GM18909 (cell line): Measurements from ENCODE around the gene ITPR1.

Source experiments
- ATAC-seq: cut with Tn5 transposase; IDR thresholded peaks from one replicate; pipeline ENCODE4 v1.9.1; 2021; ENCODE audit warnings: mild to moderate bottlenecking; ENCODE audit not compliant: unreplicated experiment, poor library complexity

The ITPR1 gene

DNA sequence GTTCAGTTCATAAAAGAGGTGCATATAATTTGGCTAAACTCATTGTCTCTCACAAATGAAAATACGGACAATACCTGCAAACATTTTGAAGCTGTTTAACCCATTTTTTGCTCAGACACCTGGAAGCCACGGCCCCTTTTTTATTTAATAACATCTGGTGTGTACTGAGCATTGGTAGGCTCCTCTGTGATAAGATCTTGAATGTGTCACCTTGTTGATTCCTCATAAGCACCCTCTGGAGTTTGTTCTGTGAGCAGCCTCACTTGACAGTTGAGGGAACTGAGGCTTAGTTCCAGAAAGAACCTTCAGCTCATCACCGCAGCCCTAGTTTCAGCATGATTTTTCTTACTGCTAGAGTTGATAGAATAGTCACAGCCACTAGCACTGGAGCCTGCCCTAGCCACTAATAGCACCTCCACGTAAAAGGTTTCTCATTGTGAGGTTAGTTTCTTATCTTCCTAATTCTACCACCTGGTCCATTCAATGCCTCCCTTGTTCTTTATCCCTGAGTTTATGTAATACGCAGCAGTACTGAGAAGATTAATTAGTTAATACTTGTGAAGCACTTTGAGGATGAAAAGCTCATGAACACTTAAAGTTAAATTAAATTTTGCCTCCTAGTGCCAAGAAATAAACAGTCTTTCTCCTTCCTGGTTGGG, 71.9 kb downstream of the ITPR1 start:
- no peak for ATAC-seq

- no peak for ATAC-seq
These were observed 72.8 kb downstream of the ITPR1 start for GRCh38 chr3:4565809-4566501.

DNA sequence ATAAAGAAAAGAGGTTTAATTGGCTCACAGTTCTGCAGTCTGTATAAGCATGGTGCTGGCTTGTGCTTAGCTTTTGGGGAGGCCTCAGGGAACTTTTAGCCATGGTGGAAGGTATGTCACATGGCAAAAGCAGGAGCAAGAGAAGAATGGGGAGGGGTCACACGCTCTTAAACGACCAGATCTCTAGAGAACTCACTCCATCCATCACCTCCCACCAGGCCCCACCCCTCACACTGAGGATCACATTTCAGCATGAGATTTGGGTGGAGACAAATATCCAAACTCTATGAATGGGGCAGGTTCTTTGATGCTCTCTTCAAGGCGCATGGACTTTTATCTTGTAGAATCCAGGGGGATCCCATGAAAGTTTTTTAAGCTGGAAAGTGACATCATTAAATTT, 75.7 kb downstream of the ITPR1 start:
- ATAC-seq, result no peak

DNA sequence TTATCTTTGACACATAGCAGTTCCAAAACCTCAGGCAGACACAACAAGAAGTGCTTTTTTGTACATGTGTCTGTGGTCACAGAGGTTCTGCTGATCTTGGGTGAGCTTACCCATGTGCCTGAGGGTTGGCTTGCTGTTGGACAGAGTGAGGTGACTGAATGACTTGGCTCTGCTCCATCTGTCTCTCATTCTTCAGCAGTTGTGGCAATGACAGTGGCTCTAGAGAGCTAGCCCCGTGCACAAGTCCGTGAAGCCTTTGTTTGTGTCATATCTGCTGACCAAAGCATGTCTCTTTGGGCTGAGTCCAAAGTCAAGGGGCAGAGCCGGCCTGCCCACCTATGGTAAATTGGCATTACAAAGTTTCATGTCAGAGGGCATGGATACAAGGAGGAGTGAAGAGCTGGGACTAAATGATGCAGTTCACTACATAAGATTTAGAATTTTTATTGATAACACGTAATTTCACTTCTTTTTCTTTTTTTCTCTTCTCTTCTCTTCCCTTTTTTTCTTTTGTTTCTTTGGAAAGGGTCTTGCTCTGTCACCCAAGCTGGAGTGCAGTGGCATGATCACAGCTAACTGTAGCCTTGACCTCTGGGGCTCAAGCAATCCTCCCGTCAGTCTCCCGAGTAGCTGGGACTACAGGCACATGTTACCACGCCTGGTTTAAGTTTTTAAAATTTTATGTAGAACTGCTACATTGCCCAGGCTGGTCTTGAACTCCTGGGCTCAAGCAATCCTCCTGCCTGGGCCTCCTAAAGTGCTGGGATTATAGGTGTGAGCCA, 77.9 kb downstream of the ITPR1 start:
- no peak for ATAC-seq

- peak; percentile 63 for ATAC-seq
These were observed 78.7 kb downstream of the ITPR1 start for GRCh38 chr3:4571690-4572334.

DNA sequence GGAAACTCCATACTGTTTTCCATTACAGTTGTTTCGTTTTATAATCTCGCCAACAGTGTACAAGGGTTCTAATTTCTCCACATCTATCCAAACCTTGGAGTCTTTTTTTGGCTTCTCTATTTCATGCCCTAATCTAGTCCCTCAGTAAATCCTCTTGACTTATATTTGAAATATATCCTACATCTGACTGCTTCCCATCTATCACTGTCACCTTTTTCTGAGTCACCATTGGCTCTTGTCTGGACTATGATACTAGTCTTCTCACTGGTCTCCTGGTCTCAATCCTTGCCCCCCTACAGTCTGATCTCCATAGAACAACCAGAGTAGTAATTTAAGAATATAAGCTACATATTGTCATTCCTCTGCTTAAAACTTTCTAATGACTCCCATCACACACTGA, 80.0 kb downstream of the ITPR1 start:
- no peak for ATAC-seq

- ATAC-seq, result no peak
These were observed 81.3 kb downstream of the ITPR1 start for GRCh38 chr3:4574426-4574965.

- no peak for ATAC-seq
These were observed 82.2 kb downstream of the ITPR1 start for GRCh38 chr3:4575381-4575780.

DNA sequence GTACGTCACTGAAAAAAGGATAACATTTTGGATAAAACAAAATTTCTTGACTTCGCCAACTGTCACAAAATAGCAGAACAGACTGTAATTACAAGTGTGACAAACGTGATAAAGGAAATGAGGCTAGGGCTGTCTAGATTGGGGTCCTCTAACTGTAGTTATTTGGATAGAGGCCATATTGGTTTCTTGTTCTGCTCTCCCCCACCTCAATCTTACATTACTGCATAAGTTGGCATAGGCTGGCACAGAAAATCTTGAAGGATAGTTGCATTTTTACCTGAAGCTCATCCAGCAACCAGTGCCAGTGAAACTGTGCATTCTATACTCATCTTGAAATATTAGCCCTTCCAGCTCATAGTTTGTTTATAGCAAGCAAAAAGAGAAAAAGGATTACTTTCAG, 84.6 kb downstream of the ITPR1 start:
- no peak for ATAC-seq

DNA sequence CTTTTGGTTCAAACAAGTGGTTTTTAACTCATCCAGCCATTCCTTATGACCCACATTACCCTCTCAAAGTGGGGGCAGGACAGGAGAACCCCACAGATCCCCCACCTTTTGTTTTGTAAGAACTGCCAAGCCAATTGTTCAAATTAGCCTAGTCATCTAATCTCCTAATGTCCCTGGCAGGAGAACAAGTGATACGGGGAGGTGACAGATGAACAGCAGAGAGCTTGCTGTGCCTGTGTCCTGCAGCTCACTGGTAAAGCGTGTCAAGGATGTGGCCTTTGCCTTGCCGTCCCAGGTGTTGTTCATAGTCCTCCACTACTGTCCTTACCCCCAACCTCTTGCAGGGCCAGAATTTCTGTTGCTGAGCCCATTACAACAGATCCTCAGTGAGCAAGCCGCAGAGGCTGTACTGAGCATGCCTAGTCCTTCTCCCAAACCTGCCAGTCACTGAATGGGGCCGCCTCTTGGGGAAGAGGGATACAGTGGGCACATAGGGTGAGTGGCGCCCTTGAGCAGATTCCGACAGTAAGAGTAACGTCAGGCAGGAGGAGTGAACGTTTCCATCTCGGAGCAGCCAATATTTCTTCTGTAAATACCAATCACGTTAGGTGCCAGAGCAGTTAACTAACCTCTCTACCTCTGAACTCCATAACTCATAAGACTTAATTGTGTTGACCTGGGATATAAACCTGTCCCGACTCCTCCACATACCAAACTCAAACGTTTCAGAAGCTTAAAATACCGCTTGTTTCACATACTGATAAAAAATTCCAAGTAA, 87.4 kb downstream of the ITPR1 start:
- ATAC-seq, result no peak

DNA sequence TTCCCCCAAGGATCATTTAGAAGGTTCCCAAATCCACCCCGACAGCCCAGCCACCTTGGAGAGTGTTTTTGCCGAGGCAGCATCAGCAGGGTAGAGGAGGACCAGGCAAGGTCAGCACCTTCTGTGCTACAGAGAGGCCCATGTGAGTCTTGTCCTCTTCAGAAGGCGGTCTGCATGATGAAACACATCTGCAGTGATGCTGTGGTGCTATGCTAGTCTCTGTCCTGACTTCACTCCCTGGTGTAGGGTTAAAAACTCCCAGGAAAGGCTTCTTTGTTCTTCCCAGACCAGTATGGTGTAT, 87.9 kb downstream of the ITPR1 start:
- no peak for ATAC-seq

DNA sequence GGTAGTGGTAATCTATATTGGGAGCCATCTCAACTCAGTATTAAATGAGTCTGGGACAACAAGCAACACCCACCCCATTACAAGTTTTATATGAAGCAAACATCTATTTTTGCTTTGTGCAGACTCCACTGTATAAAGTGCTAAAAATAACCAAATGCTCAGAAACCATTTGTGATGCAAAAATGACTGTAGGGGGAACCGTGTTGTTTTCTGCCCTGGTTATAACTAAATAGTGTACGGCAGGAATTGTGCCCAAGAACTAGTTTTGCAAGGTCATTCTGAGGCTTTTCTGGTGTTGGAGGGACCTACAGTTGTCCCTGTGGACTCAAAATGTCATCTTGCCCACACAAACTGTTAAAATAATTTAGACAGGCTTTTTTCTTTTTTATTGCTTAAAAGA, 88.3 kb downstream of the ITPR1 start:
- ATAC-seq, result no peak

DNA sequence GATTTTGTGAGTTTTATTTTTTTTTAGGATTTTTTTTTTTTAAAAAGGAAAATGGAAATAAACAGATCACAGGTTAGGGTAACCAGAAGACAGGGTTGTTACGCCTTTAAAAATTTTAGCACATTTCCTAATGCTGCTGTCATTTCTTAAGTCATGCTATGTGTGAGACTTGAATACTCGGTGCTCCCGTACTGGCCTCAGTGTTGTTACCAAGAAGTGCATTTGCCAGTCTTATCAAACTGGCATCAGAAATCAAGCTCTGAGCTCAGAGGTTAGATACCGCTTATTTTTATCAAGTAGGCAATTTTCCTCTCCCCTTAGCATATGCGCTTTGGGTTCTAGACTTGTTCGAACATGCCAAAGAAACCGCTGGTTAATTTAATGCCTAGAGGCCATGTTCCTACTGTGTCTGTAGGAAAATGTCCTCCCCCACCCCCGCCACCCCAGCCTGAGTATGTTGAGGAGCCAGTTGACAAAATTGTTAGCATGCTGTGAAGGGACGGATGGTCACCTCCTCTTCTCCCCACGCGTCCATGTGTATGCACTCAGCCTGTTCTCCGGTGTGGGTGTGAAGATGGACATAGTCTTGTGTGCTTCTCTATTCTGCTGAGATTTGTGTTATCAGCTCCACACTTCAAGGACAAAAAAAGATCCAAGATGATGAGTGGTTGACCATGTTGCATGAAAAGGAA, 88.9 kb downstream of the ITPR1 start:
- no peak for ATAC-seq

GRCh38 chr3:4582624-4583023, 89.5 kb downstream of the ITPR1 start:
- ATAC-seq, result no peak

- no peak for ATAC-seq
These were observed 90.3 kb downstream of the ITPR1 start for GRCh38 chr3:4583416-4583815.

GRCh38 chr3:4584456-4585249, 91.5 kb downstream of the ITPR1 start:
- peak; percentile 51 for ATAC-seq

DNA sequence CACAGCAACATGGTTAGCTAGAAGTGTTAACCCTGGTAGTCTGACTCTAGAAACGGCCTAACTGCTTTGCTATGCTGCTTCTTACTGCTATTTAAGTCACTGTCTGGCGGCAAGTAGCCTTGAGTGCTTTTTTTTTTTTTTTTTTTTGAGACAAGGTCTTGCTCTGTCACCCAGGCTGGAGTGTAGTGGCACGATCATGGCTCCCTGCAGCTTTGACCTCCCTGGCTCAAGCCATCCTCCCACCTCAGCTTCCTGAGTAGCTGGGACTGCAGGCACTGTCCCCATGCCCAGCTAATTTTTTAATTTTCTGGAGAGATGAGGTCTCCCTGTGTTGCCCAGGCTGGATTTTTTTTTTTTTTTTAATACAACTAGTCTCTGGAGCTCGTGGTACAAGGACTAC, 93.2 kb downstream of the ITPR1 start:
- ATAC-seq, result no peak

DNA sequence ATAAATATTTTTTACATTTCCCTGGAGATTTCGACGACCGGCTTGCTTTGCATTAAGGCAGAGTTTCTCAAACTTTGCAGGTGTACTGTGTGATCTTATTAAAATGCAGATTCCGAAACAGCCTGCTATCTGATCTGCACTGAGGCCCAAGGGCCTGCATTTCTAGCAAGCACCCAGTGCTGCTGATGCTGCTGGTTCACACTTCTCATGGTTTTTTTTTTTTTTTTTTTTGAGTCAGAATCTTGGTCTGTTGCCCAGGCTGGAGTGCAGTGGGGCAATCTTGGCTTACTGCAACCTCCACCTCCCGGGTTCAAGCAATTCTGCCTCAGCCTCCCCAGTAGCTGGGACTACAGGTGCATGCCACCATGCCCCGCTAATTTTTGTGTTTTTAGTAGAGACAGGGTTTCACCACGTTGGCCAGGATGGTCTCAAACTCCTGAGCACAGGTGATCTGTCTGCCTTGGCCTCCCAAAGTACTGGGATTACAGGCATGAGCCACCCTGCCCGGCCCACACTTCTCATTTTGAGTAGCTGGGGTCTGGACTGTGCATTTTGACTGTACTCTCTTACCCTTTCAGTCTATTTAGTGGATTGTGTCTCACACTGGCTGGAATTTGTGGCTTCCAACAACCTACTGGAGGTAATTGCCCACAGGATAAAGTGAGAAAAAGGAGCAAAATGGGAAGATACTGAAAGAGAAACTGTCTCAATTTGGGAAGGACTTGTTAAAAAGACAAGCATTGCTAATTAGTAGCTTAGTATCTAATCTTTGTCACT, 94.1 kb downstream of the ITPR1 start:
- no peak for ATAC-seq
